Astrocyte of the spinal cord (primary cell): ENCODE data around the gene TMX3.

Source experiments
- DNase-seq: peaks from one replicate; pipeline ENCODE4 v3.0.0; 2011; ENCODE audit warnings: low read depth, low spot score
- H3K4me3 ChIP-seq: 2 replicates; pipeline ENCODE4 v1.5.1; 2011; ENCODE audit warnings: low read depth, mild to moderate bottlenecking, low read length, moderate library complexity
- in situ Hi-C: cut with HindIII; loops from 2 replicates; pipeline ENCODE4 v1.10.0; 2017; ENCODE audit warnings: low sequenced_read_pairs
- TF ChIP-seq, protein P1 (sequence below): IDR thresholded peaks from 2 replicates; pipeline ENCODE4 v1.5.1; 2012; ENCODE audit warnings: low read depth, mild to moderate bottlenecking, low read length, inconsistent platforms

Gene TMX3

GRCh38 chr18:68701353-68701752 lies 13.6 kb downstream of the TMX3 start:
- in situ Hi-C loops = no loop called here
- no peak overlapping the region for H3K4me3 ChIP-seq
- TF ChIP-seq, protein P1, sequence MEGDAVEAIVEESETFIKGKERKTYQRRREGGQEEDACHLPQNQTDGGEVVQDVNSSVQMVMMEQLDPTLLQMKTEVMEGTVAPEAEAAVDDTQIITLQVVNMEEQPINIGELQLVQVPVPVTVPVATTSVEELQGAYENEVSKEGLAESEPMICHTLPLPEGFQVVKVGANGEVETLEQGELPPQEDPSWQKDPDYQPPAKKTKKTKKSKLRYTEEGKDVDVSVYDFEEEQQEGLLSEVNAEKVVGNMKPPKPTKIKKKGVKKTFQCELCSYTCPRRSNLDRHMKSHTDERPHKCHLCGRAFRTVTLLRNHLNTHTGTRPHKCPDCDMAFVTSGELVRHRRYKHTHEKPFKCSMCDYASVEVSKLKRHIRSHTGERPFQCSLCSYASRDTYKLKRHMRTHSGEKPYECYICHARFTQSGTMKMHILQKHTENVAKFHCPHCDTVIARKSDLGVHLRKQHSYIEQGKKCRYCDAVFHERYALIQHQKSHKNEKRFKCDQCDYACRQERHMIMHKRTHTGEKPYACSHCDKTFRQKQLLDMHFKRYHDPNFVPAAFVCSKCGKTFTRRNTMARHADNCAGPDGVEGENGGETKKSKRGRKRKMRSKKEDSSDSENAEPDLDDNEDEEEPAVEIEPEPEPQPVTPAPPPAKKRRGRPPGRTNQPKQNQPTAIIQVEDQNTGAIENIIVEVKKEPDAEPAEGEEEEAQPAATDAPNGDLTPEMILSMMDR = no peak
- DNase-seq = no peak

- H3K4me3 ChIP-seq = no peak overlapping the region
- in situ Hi-C loops = no loop called here
- TF ChIP-seq, protein P1 = no peak
- peak; percentile 14 for DNase-seq
Measured at GRCh38 chr18:68699043-68699442, 15.9 kb downstream of the TMX3 start.

DNA sequence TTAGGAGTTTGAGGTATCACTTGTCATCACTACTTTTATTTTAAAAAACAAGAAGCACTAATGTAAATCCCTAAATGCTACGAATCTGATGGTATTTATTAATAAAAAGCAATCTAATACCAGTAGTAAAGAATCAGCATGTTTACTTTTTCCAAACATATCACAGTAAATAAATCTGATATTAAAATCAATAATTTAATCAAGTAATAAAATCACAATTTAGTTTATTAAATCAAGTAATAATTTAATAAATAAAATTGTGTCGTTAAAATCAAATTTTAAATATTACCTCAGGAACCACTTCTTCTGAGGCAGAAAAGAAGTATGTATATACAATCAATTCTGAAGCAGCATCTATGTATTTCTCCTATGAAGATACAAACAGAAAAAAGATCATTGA lies 18.0 kb downstream of the TMX3 start:
- in situ Hi-C loops = no loop called here
- DNase-seq = no peak
- TF ChIP-seq, protein P1 = no peak
- H3K4me3 ChIP-seq = no peak overlapping the region

DNA sequence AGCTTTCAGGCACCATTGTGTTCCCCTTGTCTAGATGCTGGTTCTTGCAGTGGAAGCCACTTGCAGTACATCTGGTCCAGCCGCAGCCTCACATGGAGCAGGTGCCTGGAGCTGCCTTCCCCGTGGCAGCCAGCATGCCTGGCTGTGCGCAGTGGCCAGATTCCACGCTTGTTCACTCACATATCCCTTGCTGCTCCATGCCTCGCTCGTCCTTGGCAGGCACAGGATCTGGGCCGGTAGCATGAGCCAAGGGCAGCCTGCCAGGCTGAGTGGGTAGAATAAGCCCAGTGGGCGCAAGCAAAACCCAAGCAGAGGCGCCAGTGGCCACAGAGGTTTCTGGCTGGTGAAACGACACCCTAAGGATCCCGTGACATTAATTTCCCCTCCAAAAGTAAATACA lies 20.6 kb downstream of the TMX3 start:
- no peak for DNase-seq
- in situ Hi-C loops = no loop called here
- TF ChIP-seq, protein P1 = no peak
- no peak overlapping the region for H3K4me3 ChIP-seq

- in situ Hi-C loops = no loop called here
- H3K4me3 ChIP-seq = no peak overlapping the region
- TF ChIP-seq, protein P1 = no peak
- DNase-seq = no peak
Measured at GRCh38 chr18:68693091-68693815, 21.7 kb downstream of the TMX3 start.

DNA sequence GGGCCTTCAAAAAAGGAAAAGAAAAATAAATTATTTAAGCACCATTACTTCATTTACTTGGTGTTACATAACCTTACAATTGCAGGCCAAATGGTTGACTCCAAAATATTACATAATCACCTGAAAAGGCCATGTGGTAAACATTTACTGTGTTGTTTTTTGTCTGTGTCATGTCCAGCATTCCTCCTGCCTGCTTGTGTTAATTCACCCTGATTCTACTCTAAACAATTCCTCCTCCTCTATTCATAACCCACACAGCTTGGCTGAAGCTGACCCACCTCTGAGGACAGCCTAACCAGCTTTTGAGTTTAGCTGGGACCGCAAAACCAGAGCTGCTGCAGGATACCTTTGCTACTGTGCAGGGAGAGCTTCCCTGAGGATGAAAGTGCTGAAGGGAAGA lies 35.4 kb downstream of the TMX3 start:
- in situ Hi-C loops = no loop called here
- no peak for DNase-seq
- H3K4me3 ChIP-seq = no peak overlapping the region
- TF ChIP-seq, protein P1 = no peak

GRCh38 chr18:68676913-68677312 lies 38.0 kb downstream of the TMX3 start:
- H3K4me3 ChIP-seq = no peak overlapping the region
- TF ChIP-seq, protein P1 = peak; percentile 18
- in situ Hi-C loops = no loop called here
- no peak for DNase-seq
